Ectodermal cell (in vitro differentiated cells): ENCODE measurements around the gene TCFL5. TPM values are rescaled to one million over a fixed set of nuclear protein-coding genes. Genes with fewer than 3 reads are reported as not detected.

Experiments used
- H3K27ac ChIP-seq: 2 replicates; pipeline ENCODE4 v1.7.0; 2013; ENCODE audit warnings: mild to moderate bottlenecking, low read depth, low read length; ENCODE audit not compliant: insufficient read depth, poor library complexity, severe bottlenecking
- H3K27me3 ChIP-seq: 2 replicates; pipeline ENCODE4 v1.7.0; 2013; ENCODE audit warnings: mild to moderate bottlenecking, low read length; ENCODE audit not compliant: insufficient read depth, control insufficient read depth, poor library complexity, severe bottlenecking
- H3K36me3 ChIP-seq: one replicate; pipeline ENCODE4 v1.7.0; 2013; ENCODE audit warnings: low read length; ENCODE audit not compliant: control insufficient read depth, insufficient read depth
- H3K4me1 ChIP-seq: one replicate; pipeline ENCODE4 v1.7.0; 2013; ENCODE audit warnings: low read length; ENCODE audit not compliant: control insufficient read depth, insufficient read depth
- H3K4me3 ChIP-seq: 2 replicates; pipeline ENCODE4 v1.7.0; 2013; ENCODE audit warnings: low read depth, low read length, control low read depth; ENCODE audit not compliant: insufficient read depth
- H3K9me3 ChIP-seq: 2 replicates; pipeline ENCODE4 v1.7.0; 2013; ENCODE audit warnings: mild to moderate bottlenecking, low read length, moderate library complexity; ENCODE audit not compliant: control insufficient read depth
- WGBS, 2 experiments: methylation state at CpG; one replicate each; pipeline ENCODE4 v1.1.7; 2013; ENCODE audit warnings: missing lambda C conversion rate in 2 of 2; 5-methylcytosine and 5-hydroxymethylcytosine counted together
- polyA plus RNA-seq, 4 experiments: library from polyadenylated mRNA; stranded (reverse); fragments of 50-300 nt; gene quantifications; one replicate each; pipeline ENCODE4 v1.2.3, GENCODE V29; 2013

Gene TCFL5
- 24.8 TPM for polyA plus RNA-seq (2013, experiment 1 of 4)
- 24.0 TPM for polyA plus RNA-seq (2013, experiment 2 of 4)
- 23.4 TPM for polyA plus RNA-seq (2013, experiment 3 of 4)
- 26.3 TPM for polyA plus RNA-seq (2013, experiment 4 of 4)

GRCh38 chr20:62861726-62862336, at the start of gene TCFL5:
TCFL5 (minus strand) TSS chr20:62861822; CDS start chr20:62861670, 152 bp downstream.
- Histone ChIP-seq H3K27me3 (peaks cover 8% of the 10 kb centered on the region), H3K4me1 (peaks cover 22% of the 10 kb centered on the region), H3K27ac (peak within 1 kb of the TSS; percentile 26), H3K36me3 (peaks cover 5% of the 10 kb centered on the region), H3K9me3 (no peaks in the 10 kb centered on the region), H3K4me3 (peak within 1 kb of the TSS; percentile 57)
- WGBS, 2 experiments: 9 to 10% methylated on average over 66 to 70 of the region's 70 CpGs

- H3K36me3 ChIP-seq: peaks cover 58% of the 10 kb centered on the region
These were observed 49.3 kb upstream of the TCFL5 start for GRCh38 chr20:62910777-62911497.

GRCh38 chr20:62910217-62910766, 48.7 kb upstream of the TCFL5 start:
- WGBS, 2 experiments: 96 to 97% methylated on average over 11 of the region's 11 CpGs
- no peaks in the 10 kb centered on the region for H3K9me3 ChIP-seq
- H3K27ac ChIP-seq: no peak overlapping the region
- H3K4me3 ChIP-seq: no peak overlapping the region
- no peaks in the 10 kb centered on the region for H3K27me3 ChIP-seq
- H3K4me1 ChIP-seq: peaks cover 18% of the 10 kb centered on the region
- H3K36me3 ChIP-seq: peaks cover 65% of the 10 kb centered on the region

More at GRCh38 chr20:62910777-62911497, 49.3 kb upstream of the TCFL5 start:
- Histone ChIP-seq H3K27ac (no peak overlapping the region), H3K4me3 (no peak overlapping the region), H3K4me1 (peaks cover 24% of the 10 kb centered on the region), H3K27me3 (no peaks in the 10 kb centered on the region), H3K9me3 (no peaks in the 10 kb centered on the region)
- WGBS, 2 experiments: 96% methylated on average over 45 of the region's 45 CpGs

- peaks cover 8% of the 10 kb centered on the region for H3K4me1 ChIP-seq
- H3K36me3 ChIP-seq: peaks cover 72% of the 10 kb centered on the region
- no peak overlapping the region for H3K27ac ChIP-seq
- no peaks in the 10 kb centered on the region for H3K9me3 ChIP-seq
- no peaks in the 10 kb centered on the region for H3K27me3 ChIP-seq
- no peak overlapping the region for H3K4me3 ChIP-seq
- WGBS, 2 experiments: 95 to 96% methylated on average over 18 of the region's 18 CpGs
These were observed 47.6 kb upstream of the TCFL5 start for GRCh38 chr20:62908971-62909791.

GRCh38 chr20:62907384-62908317, 46.0 kb upstream of the TCFL5 start:
- Histone ChIP-seq H3K4me1 (no peaks in the 10 kb centered on the region), H3K36me3 (peaks cover 69% of the 10 kb centered on the region)
- 89 to 90% methylated on average over 16 of the region's 16 CpGs for WGBS, 2 experiments

GRCh38 chr20:62906647-62907375, 45.2 kb upstream of the TCFL5 start:
- Histone ChIP-seq H3K4me1 (no peaks in the 10 kb centered on the region), H3K4me3 (no peak overlapping the region), H3K9me3 (no peaks in the 10 kb centered on the region), H3K36me3 (peaks cover 74% of the 10 kb centered on the region), H3K27me3 (no peaks in the 10 kb centered on the region), H3K27ac (no peak overlapping the region)
- 94 to 96% methylated on average over 31 of the region's 31 CpGs for WGBS, 2 experiments

More at GRCh38 chr20:62907384-62908317, 46.0 kb upstream of the TCFL5 start:
- H3K4me3 ChIP-seq: no peak overlapping the region
- H3K27ac ChIP-seq: no peak overlapping the region
- no peaks in the 10 kb centered on the region for H3K9me3 ChIP-seq
- H3K27me3 ChIP-seq: no peaks in the 10 kb centered on the region

GRCh38 chr20:62906209-62906608, 44.6 kb upstream of the TCFL5 start:
- Histone ChIP-seq H3K36me3 (peaks cover 71% of the 10 kb centered on the region), H3K27ac (no peak overlapping the region), H3K4me1 (no peaks in the 10 kb centered on the region), H3K4me3 (no peak overlapping the region), H3K9me3 (no peaks in the 10 kb centered on the region), H3K27me3 (no peaks in the 10 kb centered on the region)
- WGBS, 2 experiments: 95 to 96% methylated on average over 16 of the region's 16 CpGs

GRCh38 chr20:62905536-62906117, 44.0 kb upstream of the TCFL5 start:
- WGBS, 2 experiments: 96% methylated on average over 17 of the region's 17 CpGs
- no peaks in the 10 kb centered on the region for H3K9me3 ChIP-seq
- no peak overlapping the region for H3K27ac ChIP-seq
- H3K4me1 ChIP-seq: no peaks in the 10 kb centered on the region
- no peak overlapping the region for H3K4me3 ChIP-seq
- H3K36me3 ChIP-seq: peaks cover 65% of the 10 kb centered on the region
- no peaks in the 10 kb centered on the region for H3K27me3 ChIP-seq
